K562 (cell line): ENCODE data around the gene RITA1. TPM values are rescaled to one million over a fixed set of nuclear protein-coding genes. Genes with fewer than 3 reads are reported as not detected.

Experiments
- CBX1 ChIP-seq: sonication (generic); IDR thresholded peaks from 2 replicates; pipeline ENCODE4 v1.6.1; 2016; ENCODE audit warnings: antibody characterized with exemption, low read depth, mild to moderate bottlenecking
- CCNT2 ChIP-seq: IDR thresholded peaks from 2 replicates; pipeline ENCODE4 v1.6.1; 2011; ENCODE audit warnings: borderline replicate concordance, low read depth, mild to moderate bottlenecking, moderate library complexity, mixed read lengths, low read length; ENCODE audit not compliant: insufficient read length; ENCODE audit errors: extremely low read depth
- ERF ChIP-seq: fragments of 450-650 bp; formaldehyde crosslinking; IDR thresholded peaks from 2 replicates; pipeline ENCODE4 v1.4.0; 2020; ENCODE audit warnings: mild to moderate bottlenecking, mixed read lengths
- HMGN3 ChIP-seq: IDR thresholded peaks from 2 replicates; pipeline ENCODE4 v1.6.1; 2011; ENCODE audit warnings: borderline replicate concordance, low read depth, mild to moderate bottlenecking, mixed read lengths, low read length; ENCODE audit not compliant: insufficient read length; ENCODE audit errors: extremely low read depth
- NRF1 ChIP-seq, 2 experiments: fragments of 450-650 bp; IDR thresholded peaks in 1 of 2; conservative IDR thresholded peaks in 1 of 2; 2 replicates each; pipeline ENCODE4 v1.6.1; 2014; ENCODE audit warnings: mild to moderate bottlenecking in 2 of 2
- PBX2 ChIP-seq, 2 experiments: IDR thresholded peaks in 1 of 2; conservative IDR thresholded peaks in 1 of 2; 2 replicates each; pipeline ENCODE4 v1.6.1; 2016; ENCODE audit warnings: low read depth in 2 of 2, mild to moderate bottlenecking in 1 of 2, missing compliant biosample characterization in 1 of 2, missing genetic modification characterization in 1 of 2, moderate library complexity in 1 of 2
- RERE ChIP-seq: sonication (generic); formaldehyde crosslinking; IDR thresholded peaks from 2 replicates; pipeline ENCODE4 v1.8.0; 2023; ENCODE audit warnings: missing genetic modification reagents, mild to moderate bottlenecking, borderline replicate concordance
- SREBF2 ChIP-seq: sonication (generic); formaldehyde crosslinking; IDR thresholded peaks from 2 replicates; pipeline ENCODE4 v1.4.0; 2020; ENCODE audit warnings: mild to moderate bottlenecking, missing genetic modification reagents
- SUPT5H ChIP-seq: fragments of 450-650 bp; IDR thresholded peaks from 2 replicates; pipeline ENCODE4 v1.6.1; 2016
- TCF15 ChIP-seq: fragments of 250-450 bp; sonication (Bioruptor Pico); IDR thresholded peaks from 2 replicates; pipeline ENCODE4 v1.8.0; 2022; ENCODE audit warnings: moderate library complexity, mild to moderate bottlenecking, inconsistent platforms
- ZNF764 ChIP-seq: fragments of 250-450 bp; sonication (Bioruptor Pico); IDR thresholded peaks from 2 replicates; pipeline ENCODE4 v1.4.0; 2020; ENCODE audit warnings: low read depth, mild to moderate bottlenecking, moderate library complexity
- polyA plus RNA-seq, 8 experiments: library from polyadenylated mRNA; depleted of rRNA in 4 of 8; stranded (reverse) in 5 of 8; unstranded in 3 of 8; fragments of >200 nt; fragmentation: Nextera tagmentation in 2 of 8; fragmentation: Illumina TruSeq in 1 of 8; extraction: Ambion mirVana in 2 of 8; extraction: Trizol in 1 of 8; gene quantifications; 2 replicates each; pipeline versions ENCODE4 v1.2.1 to v1.2.3, GENCODE V29; 2011 to 2014; ENCODE audit warnings: inconsistent platforms in 1 of 8, missing spikeins in 1 of 8
- total RNA-seq, 7 experiments: library from RNA; depleted of rRNA in 6 of 7; stranded (reverse); fragments of >200 nt in 6 of 7; fragmentation: Illumina TruSeq in 2 of 7; extraction: Trizol in 2 of 7; gene quantifications; 2 replicates each; pipeline versions ENCODE4 v1.2.1 to v1.2.3, GENCODE V29; 2011 to 2021; ENCODE audit warnings: low replicate concordance in 1 of 7
- TF ChIP-seq, protein P1 (sequence below): fragments of 250-450 bp; sonication (Bioruptor Pico); IDR thresholded peaks from 2 replicates; pipeline ENCODE4 v1.8.0; 2022; ENCODE audit warnings: inconsistent platforms, mild to moderate bottlenecking, moderate library complexity, borderline replicate concordance
- TF ChIP-seq, protein P2 (sequence below): sonication (generic); formaldehyde crosslinking; IDR thresholded peaks from 2 replicates; pipeline ENCODE4 v1.8.1; 2023; ENCODE audit warnings: mild to moderate bottlenecking, missing genetic modification reagents

RITA1 gene
- total and polyA plus RNA-seq, 9 of the 15 experiments (the other 6 are each of a cell fraction or from before 2014, with no cell fraction given) = 2.8 to 40.4 (median 18.0) TPM

DNA sequence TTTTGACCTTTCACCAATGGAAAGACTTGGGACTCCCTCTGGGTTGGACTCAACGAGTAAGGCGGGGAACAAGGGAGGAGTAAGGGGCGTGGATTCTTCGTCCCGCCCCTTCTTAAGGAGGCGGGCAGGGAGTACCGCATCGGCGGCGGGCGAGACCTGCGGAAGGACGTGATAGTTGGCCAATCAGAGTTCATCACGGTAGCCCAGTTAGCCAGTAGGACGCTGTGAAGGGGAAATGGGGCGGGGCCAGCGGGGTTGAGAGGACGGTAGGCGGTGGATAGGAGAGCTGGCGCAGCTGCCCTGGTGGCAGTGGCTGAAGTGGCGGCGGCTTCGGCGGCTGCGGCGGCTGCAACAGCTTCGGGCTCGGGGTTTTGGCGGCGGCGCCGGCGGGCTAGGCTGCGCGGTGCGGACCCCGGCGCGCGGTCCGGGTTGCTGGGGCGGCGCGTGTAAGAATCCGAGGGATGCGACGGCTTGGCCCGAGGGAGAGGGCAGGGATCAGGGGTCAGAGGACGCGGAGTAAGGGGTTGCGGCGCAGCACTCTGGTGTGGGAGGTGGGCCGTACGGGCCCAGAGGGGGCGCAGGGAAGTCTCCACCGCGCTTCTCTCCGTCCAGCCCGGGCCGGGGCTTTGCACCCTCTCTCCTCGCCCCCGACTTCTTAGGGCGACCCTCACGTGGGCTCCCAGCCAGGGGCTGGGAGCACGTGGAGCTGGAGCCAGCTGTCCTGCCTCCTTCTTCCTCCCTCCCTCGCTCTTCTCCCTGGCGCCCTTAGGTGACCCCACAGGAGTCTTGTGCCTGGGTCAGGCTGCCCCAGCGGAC is 35.9 kb downstream of the RITA1 start, which contains the start of gene TPCN1 (continued):
- TF ChIP-seq RERE (no peak), TCF15 (CRISPR knock-in tag) (no peak), CBX1 (no peak), PBX2 (CRISPR knock-in tag; IDR thresholded peaks at IDR 0.05; ENCODE audit: low read depth) (peak; percentile 79), PBX2 (tag; conservative IDR thresholded peaks at IDR 0.05; ENCODE audit: low read depth) (peak; percentile 98), NRF1 (conservative IDR thresholded peaks at IDR 0.05 in 1 of 2, IDR thresholded peaks at IDR 0.05 in 1 of 2) (peak; percentile 82 to 85), ERF (CRISPR knock-in tag) (peak; percentile 43; the same call in 1 of the 2 replicates), SUPT5H (0 out of 2 replicates have a peak, but pooled peaks have one; percentile 26), CCNT2 (peak; percentile 48), SREBF2 (CRISPR knock-in tag) (no peak), ZNF764 (CRISPR knock-in tag) (no peak), HMGN3 (peak; percentile 76)
- TF ChIP-seq, protein P1, sequence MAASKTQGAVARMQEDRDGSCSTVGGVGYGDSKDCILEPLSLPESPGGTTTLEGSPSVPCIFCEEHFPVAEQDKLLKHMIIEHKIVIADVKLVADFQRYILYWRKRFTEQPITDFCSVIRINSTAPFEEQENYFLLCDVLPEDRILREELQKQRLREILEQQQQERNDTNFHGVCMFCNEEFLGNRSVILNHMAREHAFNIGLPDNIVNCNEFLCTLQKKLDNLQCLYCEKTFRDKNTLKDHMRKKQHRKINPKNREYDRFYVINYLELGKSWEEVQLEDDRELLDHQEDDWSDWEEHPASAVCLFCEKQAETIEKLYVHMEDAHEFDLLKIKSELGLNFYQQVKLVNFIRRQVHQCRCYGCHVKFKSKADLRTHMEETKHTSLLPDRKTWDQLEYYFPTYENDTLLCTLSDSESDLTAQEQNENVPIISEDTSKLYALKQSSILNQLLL (CRISPR knock-in tag) = no peak
- TF ChIP-seq, protein P2, sequence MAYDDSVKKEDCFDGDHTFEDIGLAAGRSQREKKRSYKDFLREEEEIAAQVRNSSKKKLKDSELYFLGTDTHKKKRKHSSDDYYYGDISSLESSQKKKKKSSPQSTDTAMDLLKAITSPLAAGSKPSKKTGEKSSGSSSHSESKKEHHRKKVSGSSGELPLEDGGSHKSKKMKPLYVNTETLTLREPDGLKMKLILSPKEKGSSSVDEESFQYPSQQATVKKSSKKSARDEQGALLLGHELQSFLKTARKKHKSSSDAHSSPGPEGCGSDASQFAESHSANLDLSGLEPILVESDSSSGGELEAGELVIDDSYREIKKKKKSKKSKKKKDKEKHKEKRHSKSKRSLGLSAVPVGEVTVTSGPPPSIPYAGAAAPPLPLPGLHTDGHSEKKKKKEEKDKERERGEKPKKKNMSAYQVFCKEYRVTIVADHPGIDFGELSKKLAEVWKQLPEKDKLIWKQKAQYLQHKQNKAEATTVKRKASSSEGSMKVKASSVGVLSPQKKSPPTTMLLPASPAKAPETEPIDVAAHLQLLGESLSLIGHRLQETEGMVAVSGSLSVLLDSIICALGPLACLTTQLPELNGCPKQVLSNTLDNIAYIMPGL (CRISPR knock-in tag) = no peak
